ENCODE data around the gene CLCF1.

The CLCF1 gene

GRCh38 chr11:67395555-67396258, 22.3 kb upstream of the CLCF1 start:
- no peak for DNase-seq

- DNase-seq, result no peak
Observed at GRCh38 chr11:67393990-67394389, 20.6 kb upstream of the CLCF1 start.

GRCh38 chr11:67393437-67393836, 20.0 kb upstream of the CLCF1 start:
- DNase-seq, result no peak

GRCh38 chr11:67392183-67392715, 18.9 kb upstream of the CLCF1 start:
- DNase-seq, result no peak

DNA sequence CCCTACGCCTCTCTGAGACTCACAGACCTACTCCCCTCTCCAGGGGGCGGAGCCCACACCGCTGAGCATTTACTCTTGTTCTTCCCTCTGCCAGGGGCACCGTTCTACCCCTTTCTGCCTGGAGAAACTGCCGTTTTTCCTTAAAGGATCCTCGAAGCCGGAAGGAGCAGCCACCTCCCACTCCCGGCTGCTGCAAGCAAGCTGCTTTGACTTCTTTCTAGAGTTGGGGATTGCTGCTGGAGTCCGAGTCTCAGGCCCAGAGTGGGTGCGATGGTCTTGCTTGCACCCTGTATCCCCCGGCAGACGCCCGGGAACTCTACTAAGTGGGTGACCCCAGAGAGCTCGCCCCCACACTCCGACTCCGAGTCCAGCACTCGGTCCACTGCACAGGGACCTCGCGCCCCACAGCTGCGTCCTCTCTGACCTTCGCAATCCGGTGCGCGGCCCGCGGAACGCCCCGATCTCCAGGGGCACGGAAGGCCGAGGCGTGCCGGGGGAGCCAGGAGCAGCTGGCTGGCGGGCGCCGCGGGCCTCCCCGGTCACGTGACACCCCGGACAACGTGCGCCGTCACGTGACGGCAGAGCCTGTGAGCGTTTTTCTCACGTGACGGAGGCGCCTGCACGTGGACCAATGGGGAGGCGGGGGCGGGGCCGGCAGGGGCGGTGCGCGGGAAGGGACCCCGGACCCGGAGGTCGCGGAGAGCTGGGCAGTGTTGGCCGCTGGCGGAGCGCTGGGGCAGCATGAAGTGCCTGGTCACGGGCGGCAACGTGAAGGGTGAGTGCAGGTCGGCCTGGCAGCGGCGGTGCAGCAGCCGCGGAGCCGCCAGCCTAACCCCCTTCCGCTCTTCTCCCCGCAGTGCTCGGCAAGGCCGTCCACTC, 18.1 kb upstream of the CLCF1 start, which contains the start of gene RAD9A:
RAD9A (plus strand) TSS at position 683 of the 879 bp plus-strand sequence; CDS start at position 742, 59 bp downstream.
- peak; percentile 84 for DNase-seq

GRCh38 chr11:67390947-67391303, 17.5 kb upstream of the CLCF1 start:
- no peak for DNase-seq

DNA sequence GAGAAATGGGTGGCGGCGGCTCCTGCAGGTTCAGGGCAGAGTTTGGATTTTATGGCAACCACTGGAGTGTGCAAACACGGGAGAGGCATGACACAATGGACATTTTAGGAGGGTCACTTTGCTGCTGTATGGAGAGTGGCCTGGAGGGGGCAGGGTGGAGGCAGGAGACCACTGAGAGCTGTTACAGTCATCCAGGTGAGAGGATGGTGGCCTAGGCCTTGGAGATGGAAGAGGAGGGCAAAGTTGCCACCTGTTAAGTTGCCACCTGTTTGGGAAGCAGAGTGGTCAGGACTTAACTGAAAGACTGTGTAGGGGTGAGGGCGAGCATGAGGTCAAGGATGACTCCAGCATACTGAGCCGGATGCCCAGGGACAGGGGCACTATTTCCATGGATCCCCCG, 16.1 kb upstream of the CLCF1 start:
- DNase-seq, result no peak

- DNase-seq, result no peak
Observed at GRCh38 chr11:67387518-67387917, 14.1 kb upstream of the CLCF1 start.

DNA sequence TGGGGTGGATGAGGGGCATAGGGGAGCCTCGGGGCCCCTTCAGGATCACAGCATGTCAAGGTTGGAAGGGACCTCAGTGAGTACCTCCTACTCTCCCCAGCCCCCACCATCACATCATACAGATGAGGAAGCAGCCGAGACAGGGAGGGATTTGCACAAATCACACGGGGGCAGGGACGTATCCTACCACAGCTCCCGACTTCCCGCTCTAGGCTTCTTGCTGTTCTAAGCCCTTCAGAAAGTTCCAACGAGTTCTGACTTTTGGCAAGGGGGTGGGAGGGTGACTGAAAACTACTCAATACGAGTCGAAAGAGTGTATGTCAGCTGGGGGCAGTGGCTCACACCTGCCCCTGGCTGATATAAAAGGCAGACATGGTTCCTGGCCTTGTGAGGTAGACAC, 13.7 kb upstream of the CLCF1 start:
- DNase-seq, result no peak

GRCh38 chr11:67384851-67385366, 11.5 kb upstream of the CLCF1 start:
- no peak for DNase-seq

- DNase-seq, result no peak
Observed at GRCh38 chr11:67382276-67383136, 9.1 kb upstream of the CLCF1 start.

- DNase-seq, result no peak
Observed at GRCh38 chr11:67381244-67381972, 8.0 kb upstream of the CLCF1 start.

DNA sequence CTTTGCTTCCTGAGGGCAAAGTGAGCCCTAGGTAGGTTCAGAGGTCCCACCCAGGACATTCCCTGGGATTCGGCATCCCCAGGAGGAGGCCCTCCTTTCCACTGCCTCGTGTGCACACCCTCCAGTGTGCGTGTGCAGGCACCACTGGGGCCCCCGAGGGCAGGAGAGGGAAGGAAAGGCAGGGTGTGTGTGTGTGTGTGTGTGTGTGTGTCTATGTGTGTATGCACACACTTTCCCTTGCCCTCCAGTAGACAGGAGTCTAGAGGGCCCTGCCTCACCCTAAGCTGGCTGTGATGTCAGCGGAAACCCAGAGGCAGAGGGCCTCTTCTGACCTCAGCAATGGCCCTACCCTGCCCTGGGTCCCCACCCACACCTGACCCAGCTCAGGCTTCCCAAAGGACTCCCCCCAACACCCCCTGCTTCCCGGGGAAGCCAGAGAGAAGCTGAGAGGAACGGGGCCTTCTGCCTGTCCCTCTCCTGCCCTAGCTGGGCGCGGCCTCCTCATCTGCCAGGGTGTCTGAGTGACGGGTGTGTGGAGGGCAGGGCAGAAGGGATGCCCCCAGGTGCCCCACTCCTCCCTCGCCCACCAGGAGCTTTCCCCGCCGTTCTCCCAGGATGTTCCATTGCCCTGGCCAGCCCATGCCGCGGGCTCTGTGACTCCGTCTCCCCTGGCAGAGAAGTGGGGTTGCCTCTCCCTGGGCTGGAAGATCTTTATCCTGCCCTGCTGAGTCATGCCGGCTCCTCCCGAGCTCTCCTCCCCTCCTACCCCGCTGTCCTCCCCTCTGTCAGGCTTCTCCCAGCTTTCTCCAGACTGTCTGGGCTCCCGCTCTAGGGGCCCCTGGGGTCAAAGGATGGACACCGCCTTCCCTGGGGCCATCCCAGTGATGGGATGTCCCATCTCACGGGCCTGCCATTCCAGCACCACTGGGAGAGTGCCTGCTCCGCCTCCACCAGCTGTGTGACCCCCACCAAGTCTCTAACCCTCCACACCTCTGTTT, 6.0 kb upstream of the CLCF1 start:
- no peak for DNase-seq

GRCh38 chr11:67378544-67378943, 5.1 kb upstream of the CLCF1 start:
- DNase-seq, result no peak

- DNase-seq, result no peak
Observed at GRCh38 chr11:67376873-67377808, 3.7 kb upstream of the CLCF1 start.

GRCh38 chr11:67376063-67376820, 2.8 kb upstream of the CLCF1 start:
- DNase-seq, result no peak

GRCh38 chr11:67375320-67376055, 2.1 kb upstream of the CLCF1 start:
- DNase-seq, result no peak
